OCI-LY3 (cell line): ENCODE results near the gene TRIM37.

Source experiments
- EZH2phosphoT487 ChIP-seq: fragments of 200-600 bp; shearing (Covaris generic); IDR thresholded peaks from 2 replicates; pipeline ENCODE4 v1.6.1; 2018; ENCODE audit warnings: antibody characterized with exemption, mixed run types, low read depth
- TF ChIP-seq, protein P1 (sequence below): fragments of 200-600, 300-600 bp; sonication (generic); IDR thresholded peaks from 2 replicates; pipeline ENCODE4 v1.5.1; 2014; ENCODE audit warnings: antibody characterized with exemption, low read length, low read depth

DNA sequence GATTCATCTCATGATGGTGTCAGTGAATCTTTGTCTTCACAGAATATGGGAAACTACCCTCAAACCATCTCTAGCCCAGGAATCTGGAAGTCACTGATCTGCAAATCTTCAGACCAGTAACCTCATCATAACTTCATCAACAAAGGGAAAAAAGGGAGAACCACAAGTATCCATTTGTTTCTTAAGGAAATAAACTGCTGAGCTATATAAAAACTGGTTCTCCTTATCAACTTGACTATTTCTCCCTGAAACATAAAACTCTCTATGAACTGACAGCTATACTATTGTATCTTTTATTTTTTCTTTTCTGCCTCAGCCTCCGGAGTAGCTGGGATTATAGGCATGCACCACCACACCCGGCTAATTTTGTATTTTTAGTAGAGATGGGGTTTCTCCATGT lies 39.3 kb downstream of the TRIM37 start:
- TF ChIP-seq, protein P1, sequence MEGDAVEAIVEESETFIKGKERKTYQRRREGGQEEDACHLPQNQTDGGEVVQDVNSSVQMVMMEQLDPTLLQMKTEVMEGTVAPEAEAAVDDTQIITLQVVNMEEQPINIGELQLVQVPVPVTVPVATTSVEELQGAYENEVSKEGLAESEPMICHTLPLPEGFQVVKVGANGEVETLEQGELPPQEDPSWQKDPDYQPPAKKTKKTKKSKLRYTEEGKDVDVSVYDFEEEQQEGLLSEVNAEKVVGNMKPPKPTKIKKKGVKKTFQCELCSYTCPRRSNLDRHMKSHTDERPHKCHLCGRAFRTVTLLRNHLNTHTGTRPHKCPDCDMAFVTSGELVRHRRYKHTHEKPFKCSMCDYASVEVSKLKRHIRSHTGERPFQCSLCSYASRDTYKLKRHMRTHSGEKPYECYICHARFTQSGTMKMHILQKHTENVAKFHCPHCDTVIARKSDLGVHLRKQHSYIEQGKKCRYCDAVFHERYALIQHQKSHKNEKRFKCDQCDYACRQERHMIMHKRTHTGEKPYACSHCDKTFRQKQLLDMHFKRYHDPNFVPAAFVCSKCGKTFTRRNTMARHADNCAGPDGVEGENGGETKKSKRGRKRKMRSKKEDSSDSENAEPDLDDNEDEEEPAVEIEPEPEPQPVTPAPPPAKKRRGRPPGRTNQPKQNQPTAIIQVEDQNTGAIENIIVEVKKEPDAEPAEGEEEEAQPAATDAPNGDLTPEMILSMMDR: no peak
- no peak for TF ChIP-seq EZH2phosphoT487
